Small intestine (tissue), 7 donors: Measurements from ENCODE around the gene ARHGEF18. TPM values are rescaled to one million over a fixed set of nuclear protein-coding genes. Genes with fewer than 3 reads are reported as not detected.

Source experiments
- DNase-seq, 2 donors: peaks; one replicate each; pipeline versions ENCODE4 v3.0.0 to v3.0.0-alpha.2; 2013
- FAIRE-seq: peaks from 2 replicates; lab custom pipeline; 2012; peaks lifted over from hg19 to GRCh38; lab: Jason Lieb, UNC
- H3K27ac ChIP-seq, 3 donors: one replicate each; pipeline ENCODE4 v1.5.1; 2013; ENCODE audit warnings: low read length in 2 of 3, mild to moderate bottlenecking in 2 of 3, control low read depth in 1 of 3, inconsistent platforms in 1 of 3, low read depth in 1 of 3, moderate library complexity in 1 of 3
- H3K27me3 ChIP-seq, 3 donors: one replicate each; pipeline ENCODE4 v1.6.1; 2013; ENCODE audit warnings: low read length in 3 of 3, inconsistent platforms in 1 of 3; ENCODE audit not compliant: control insufficient read depth in 3 of 3, insufficient read depth in 3 of 3
- H3K36me3 ChIP-seq, 3 donors: one replicate each; pipeline ENCODE4 v1.6.1; 2013; ENCODE audit warnings: low read length in 3 of 3, inconsistent platforms in 1 of 3, low read depth in 1 of 3, mild to moderate bottlenecking in 1 of 3, moderate library complexity in 1 of 3; ENCODE audit not compliant: control insufficient read depth in 3 of 3, insufficient read depth in 2 of 3
- H3K4me1 ChIP-seq, 3 donors: one replicate each; pipeline ENCODE4 v1.6.1; 2013; ENCODE audit warnings: low read length in 2 of 3, inconsistent platforms in 1 of 3, low read depth in 1 of 3, mild to moderate bottlenecking in 1 of 3, moderate library complexity in 1 of 3; ENCODE audit not compliant: control insufficient read depth in 3 of 3, insufficient read depth in 2 of 3
- H3K4me3 ChIP-seq, 3 donors: one replicate each; pipeline ENCODE4 v1.5.1; 2013; ENCODE audit warnings: low read length in 3 of 3, control low read depth in 1 of 3, inconsistent platforms in 1 of 3, low read depth in 1 of 3, mild to moderate bottlenecking in 1 of 3, moderate library complexity in 1 of 3
- H3K9me3 ChIP-seq, 2 donors: one replicate each; pipeline ENCODE4 v1.6.1; 2013; ENCODE audit warnings: low read depth in 1 of 2, low read length in 1 of 2; ENCODE audit not compliant: control insufficient read depth in 2 of 2, insufficient read depth in 1 of 2
- WGBS, 3 donors: extraction: QIAGEN DNeasy Blood & Tissue Kit; methylation state at CpG; one replicate each; pipeline ENCODE4 v1.1.7; 2013; 5-methylcytosine and 5-hydroxymethylcytosine counted together
- polyA plus RNA-seq, 4 donors: library from polyadenylated mRNA; stranded (reverse) in 3 of 4; unstranded in 1 of 4; fragments of 200-250 nt in 3 of 4; fragments of 120-200 nt in 1 of 4; gene quantifications; one replicate each; pipeline versions ENCODE4 v1.2.1 to v1.2.3, GENCODE V29; 2013
- donor health status: healthy with polysubstance abuse.
- donor health status: control.
- donor health status: control.
- donor health status: Bipolar disorder and iron deficiency.
- donor health status: healthy.

The ARHGEF18 gene
- polyA plus RNA-seq, 4 donors = 22.6 to 31.1 (median 24.0) TPM

DNA sequence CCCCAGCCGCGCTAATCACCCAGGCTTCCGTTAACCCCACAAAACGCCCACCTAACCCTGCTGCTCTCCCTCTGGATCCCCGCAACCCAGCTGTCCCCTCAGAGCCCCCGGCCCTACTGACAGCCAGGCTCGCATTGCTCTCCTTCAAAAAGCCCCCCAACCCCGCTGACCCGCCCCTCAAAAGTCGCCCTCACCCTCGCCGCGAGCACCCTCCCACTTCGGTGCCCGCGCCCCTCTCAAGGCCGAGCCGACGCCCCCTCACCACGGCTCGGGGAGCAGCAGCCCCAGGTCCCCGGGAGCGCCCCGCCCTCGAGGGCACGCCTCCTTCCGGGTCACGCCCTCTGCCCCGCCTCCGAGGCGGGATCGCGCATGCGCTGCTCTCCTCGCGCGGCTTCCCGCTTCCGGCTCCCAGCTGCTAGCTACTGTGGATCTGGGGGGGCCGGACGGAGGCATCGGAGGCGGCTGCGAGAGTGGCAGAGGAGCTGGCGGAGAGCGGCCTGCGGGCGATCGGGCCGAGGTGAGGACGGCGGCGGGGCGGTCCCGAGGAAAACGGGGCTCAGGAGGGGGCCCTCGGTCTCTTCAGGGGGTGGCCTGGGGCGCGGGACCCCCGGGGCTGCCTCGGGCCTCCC lies 46.1 kb downstream of the ARHGEF18 start:
- H3K9me3 ChIP-seq = no peaks in the 10 kb centered on the region
- 0 to 1% (median 0%) methylated on average over 49 to 61 of the region's 61 CpGs for WGBS, 3 donors
- peaks cover 6 to 32% (median 6%) of the 10 kb centered on the region in 3 donors for H3K4me1 ChIP-seq
- DNase-seq = peak; percentile 90 to 97
- H3K27ac ChIP-seq = peak overlapping the region; percentile 70 to 90 (median 78)
- H3K27me3 ChIP-seq = no peaks in the 10 kb centered on the region
- H3K36me3 ChIP-seq = peaks cover 0 to 7% (median 0%) of the 10 kb centered on the region in 3 donors
- FAIRE-seq = no peak
- peak overlapping the region; percentile 94 to 98 (median 95) for H3K4me3 ChIP-seq

GRCh38 chr19:7395360-7396066 lies 46.8 kb downstream of the ARHGEF18 start:
- Histone ChIP-seq H3K27me3 (no peaks in the 10 kb centered on the region), H3K4me3 (peak overlapping the region; percentile 94 to 98 (median 95)), H3K27ac (peak overlapping the region; percentile 70 to 90 (median 78)), H3K36me3 (peaks cover 0 to 6% (median 0%) of the 10 kb centered on the region in 3 donors), H3K4me1 (peaks cover 6 to 30% (median 6%) of the 10 kb centered on the region in 3 donors), H3K9me3 (no peaks in the 10 kb centered on the region)
- FAIRE-seq (no peak), DNase-seq (peak; percentile 64 to 83)
- WGBS, 3 donors = 1 to 5% (median 3%) methylated on average over 22 to 28 of the region's 28 CpGs

DNA sequence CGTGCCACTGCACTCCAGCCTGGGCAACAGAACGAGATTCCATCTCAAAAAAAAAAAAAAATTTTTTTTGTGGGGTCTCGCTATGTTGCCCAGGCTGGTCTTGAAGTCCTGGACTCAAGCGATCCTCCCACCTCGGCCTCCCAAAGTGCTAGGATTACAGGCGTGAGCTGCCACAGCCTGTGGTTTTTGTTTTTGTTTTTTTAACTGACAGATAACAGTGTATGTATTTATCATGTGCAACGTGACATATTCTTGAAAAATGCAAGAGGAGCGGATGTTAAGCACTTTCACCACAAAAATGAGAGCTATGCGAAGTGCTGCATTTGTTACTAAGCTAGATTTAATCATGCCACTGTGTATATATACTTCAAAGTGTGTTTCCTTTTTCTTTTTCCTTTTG lies 49.0 kb downstream of the ARHGEF18 start:
- FAIRE-seq (no peak), DNase-seq (no peak)
- H3K27me3 ChIP-seq = no peaks in the 10 kb centered on the region
- H3K9me3 ChIP-seq = peaks cover 0 to 2% of the 10 kb centered on the region in 2 donors
- peaks cover 2 to 23% (median 6%) of the 10 kb centered on the region in 3 donors for H3K4me1 ChIP-seq
- peak overlapping the region in 1 of 3 donors; percentile 42 for H3K27ac ChIP-seq
- no peak overlapping the region for H3K4me3 ChIP-seq
- peaks cover 0 to 15% (median 2%) of the 10 kb centered on the region in 3 donors for H3K36me3 ChIP-seq
- WGBS, 3 donors = 85 to 95% (median 87%) methylated on average over 9 of the region's 9 CpGs

Other genes with a start within 250 kb of the ARHGEF18 start
- gene INSR, start 54.5 kb upstream of the ARHGEF18 start, polyA plus RNA-seq = 10 to 100 TPM; 10.6 to 34.4 (median 16.0) TPM
- 10 to 100 TPM in 2 of 4 donors, 1 to 10 TPM in 2; 9.2 to 19.9 (median 14.4) TPM for gene PEX11G, start 140.1 kb downstream of the ARHGEF18 start, polyA plus RNA-seq
- 10 to 100 TPM; 37.3 to 77.5 (median 71.9) TPM for gene ZNF358, start 167.2 kb downstream of the ARHGEF18 start, polyA plus RNA-seq
- 10 to 100 TPM; 17.6 to 21.1 (median 18.8) TPM for gene MCOLN1, start 173.7 kb downstream of the ARHGEF18 start, polyA plus RNA-seq
- gene PNPLA6, start 186.8 kb downstream of the ARHGEF18 start, polyA plus RNA-seq = 100 to 1,000 TPM in 1 of 4 donors, 10 to 100 TPM in 3; 42.4 to 120 (median 78.4) TPM
- gene CAMSAP3, start 246.9 kb downstream of the ARHGEF18 start, polyA plus RNA-seq = 10 to 100 TPM; 32.4 to 87.4 (median 73.5) TPM